Thyroid gland (tissue), 4 donors: ENCODE measurements around the gene SIRT3.

Source experiments
- POLR2A ChIP-seq, 2 donors: fragments of 450-650 bp; IDR thresholded peaks; one replicate each; pipeline ENCODE4 v1.6.1; 2017; ENCODE audit warnings: antibody characterized with exemption in 2 of 2, mild to moderate bottlenecking in 2 of 2, moderate library complexity in 1 of 2
- TF ChIP-seq, protein P1 (sequence below), 6 experiments: fragments of 200-600 bp in 3 of 6; fragments of 450-650 bp in 3 of 6; sonication (generic) in 3 of 6; IDR thresholded peaks; one replicate each; pipeline ENCODE4 v1.5.1; 2016 to 2019; ENCODE audit warnings: antibody characterized with exemption in 6 of 6, mild to moderate bottlenecking in 2 of 6, inconsistent platforms in 1 of 6, moderate library complexity in 1 of 6

GRCh38 chr11:221539-221938, 14.6 kb downstream of the SIRT3 start:
- TF ChIP-seq POLR2A (IDR thresholded peaks at IDR 0.05): no peak
- TF ChIP-seq, protein P1, sequence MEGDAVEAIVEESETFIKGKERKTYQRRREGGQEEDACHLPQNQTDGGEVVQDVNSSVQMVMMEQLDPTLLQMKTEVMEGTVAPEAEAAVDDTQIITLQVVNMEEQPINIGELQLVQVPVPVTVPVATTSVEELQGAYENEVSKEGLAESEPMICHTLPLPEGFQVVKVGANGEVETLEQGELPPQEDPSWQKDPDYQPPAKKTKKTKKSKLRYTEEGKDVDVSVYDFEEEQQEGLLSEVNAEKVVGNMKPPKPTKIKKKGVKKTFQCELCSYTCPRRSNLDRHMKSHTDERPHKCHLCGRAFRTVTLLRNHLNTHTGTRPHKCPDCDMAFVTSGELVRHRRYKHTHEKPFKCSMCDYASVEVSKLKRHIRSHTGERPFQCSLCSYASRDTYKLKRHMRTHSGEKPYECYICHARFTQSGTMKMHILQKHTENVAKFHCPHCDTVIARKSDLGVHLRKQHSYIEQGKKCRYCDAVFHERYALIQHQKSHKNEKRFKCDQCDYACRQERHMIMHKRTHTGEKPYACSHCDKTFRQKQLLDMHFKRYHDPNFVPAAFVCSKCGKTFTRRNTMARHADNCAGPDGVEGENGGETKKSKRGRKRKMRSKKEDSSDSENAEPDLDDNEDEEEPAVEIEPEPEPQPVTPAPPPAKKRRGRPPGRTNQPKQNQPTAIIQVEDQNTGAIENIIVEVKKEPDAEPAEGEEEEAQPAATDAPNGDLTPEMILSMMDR (IDR thresholded peaks at IDR 0.05): no peak
